ENCODE data around the gene WIPF2.

Gene WIPF2

DNA sequence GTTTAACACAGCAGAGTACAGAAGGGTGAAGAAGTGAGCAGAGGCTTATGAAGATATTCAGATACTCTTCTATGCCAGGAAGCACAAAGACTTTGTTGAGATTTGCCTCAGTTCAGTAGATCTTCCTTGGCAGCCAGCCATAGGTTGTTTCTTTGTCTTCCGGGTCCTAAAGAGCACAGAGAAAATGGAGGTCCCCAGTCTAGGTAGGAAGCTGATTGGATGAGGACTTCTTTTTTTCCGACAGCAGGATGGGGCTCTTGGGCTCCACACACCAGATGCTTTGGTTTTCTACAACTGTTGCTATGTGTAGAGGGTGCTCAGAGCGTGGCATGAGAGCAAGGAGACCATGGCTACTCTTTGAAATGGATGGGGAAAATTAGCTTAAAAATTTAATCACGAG is 60.3 kb downstream of the WIPF2 start:
- Histone ChIP-seq H3K9me3 (ENCODE audit: control insufficient read depth, low read length) (no peaks in the 10 kb centered on the region), H3K79me2 (no peaks in the 10 kb centered on the region), H3K4me3 (ENCODE audit: low read depth, low read length) (no peak overlapping the region), H3K36me3 (ENCODE audit: control insufficient read depth, insufficient read depth, low read length) (no peaks in the 10 kb centered on the region), H3K4me1 (no peaks in the 10 kb centered on the region), H3K9ac (no peak overlapping the region), H2AFZ (no peak overlapping the region), H3K27me3 (ENCODE audit: control insufficient read depth, insufficient read depth, low read length) (no peaks in the 10 kb centered on the region), H3K4me2 (ENCODE audit: low read length) (no peak overlapping the region), H3K27ac (no peak overlapping the region)
- TF ChIP-seq, protein P1, sequence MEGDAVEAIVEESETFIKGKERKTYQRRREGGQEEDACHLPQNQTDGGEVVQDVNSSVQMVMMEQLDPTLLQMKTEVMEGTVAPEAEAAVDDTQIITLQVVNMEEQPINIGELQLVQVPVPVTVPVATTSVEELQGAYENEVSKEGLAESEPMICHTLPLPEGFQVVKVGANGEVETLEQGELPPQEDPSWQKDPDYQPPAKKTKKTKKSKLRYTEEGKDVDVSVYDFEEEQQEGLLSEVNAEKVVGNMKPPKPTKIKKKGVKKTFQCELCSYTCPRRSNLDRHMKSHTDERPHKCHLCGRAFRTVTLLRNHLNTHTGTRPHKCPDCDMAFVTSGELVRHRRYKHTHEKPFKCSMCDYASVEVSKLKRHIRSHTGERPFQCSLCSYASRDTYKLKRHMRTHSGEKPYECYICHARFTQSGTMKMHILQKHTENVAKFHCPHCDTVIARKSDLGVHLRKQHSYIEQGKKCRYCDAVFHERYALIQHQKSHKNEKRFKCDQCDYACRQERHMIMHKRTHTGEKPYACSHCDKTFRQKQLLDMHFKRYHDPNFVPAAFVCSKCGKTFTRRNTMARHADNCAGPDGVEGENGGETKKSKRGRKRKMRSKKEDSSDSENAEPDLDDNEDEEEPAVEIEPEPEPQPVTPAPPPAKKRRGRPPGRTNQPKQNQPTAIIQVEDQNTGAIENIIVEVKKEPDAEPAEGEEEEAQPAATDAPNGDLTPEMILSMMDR (IDR thresholded peaks at IDR 0.05): no peak

DNA sequence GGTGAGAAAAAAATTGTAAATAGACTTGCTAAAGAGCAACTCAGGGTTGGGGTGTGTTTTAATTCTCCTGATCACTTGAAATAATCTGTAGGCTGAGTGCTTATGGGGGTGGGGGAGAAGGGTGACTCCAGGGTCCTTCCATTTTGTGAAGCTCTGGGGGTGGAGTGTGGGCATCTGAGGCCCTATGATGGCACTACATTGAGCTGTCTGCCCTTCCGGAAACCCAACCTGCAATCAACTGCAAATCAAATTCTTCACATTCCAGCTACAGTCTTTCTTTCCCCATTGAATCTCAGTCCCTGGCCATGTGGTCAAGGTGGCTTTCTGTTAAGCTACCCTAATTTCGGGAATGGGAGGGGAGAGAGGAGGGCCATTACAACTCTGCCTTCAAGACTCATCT is 62.6 kb downstream of the WIPF2 start:
- H3K4me2 ChIP-seq (ENCODE audit: low read length): no peak overlapping the region
- no peak overlapping the region for H3K27ac ChIP-seq
- TF ChIP-seq, protein P1 (IDR thresholded peaks at IDR 0.05): no peak
- H3K9me3 ChIP-seq (ENCODE audit: control insufficient read depth, low read length): no peaks in the 10 kb centered on the region
- H3K79me2 ChIP-seq: no peaks in the 10 kb centered on the region
- H3K4me1 ChIP-seq: no peaks in the 10 kb centered on the region
- H3K27me3 ChIP-seq (ENCODE audit: control insufficient read depth, insufficient read depth, low read length): no peaks in the 10 kb centered on the region
- no peak overlapping the region for H2AFZ ChIP-seq
- H3K4me3 ChIP-seq (ENCODE audit: low read depth, low read length): no peak overlapping the region
- no peak overlapping the region for H3K9ac ChIP-seq
- H3K36me3 ChIP-seq (ENCODE audit: control insufficient read depth, insufficient read depth, low read length): no peaks in the 10 kb centered on the region

DNA sequence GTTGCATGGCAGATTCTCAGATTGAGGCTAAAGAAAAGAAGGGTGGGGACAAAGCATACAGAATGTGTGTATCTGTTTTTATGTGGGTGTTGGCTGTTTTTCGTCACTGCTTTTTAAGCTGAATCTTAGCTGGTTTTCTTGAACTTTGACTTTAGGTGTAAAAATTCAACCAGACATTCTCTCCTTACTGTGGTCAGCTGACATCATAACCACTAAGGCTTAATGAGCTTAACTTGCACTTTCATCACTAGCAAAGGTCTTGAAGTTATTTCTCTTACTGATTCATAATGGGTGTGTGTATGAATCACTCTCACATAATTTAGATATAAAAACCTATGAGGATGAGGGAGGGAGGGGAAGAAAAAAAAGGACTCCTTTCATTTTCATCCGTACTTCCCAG is 64.6 kb downstream of the WIPF2 start:
- no peaks in the 10 kb centered on the region for H3K36me3 ChIP-seq (ENCODE audit: control insufficient read depth, insufficient read depth, low read length)
- no peak overlapping the region for H3K4me3 ChIP-seq (ENCODE audit: low read depth, low read length)
- no peak overlapping the region for H2AFZ ChIP-seq
- H3K79me2 ChIP-seq: no peaks in the 10 kb centered on the region
- TF ChIP-seq, protein P1 (IDR thresholded peaks at IDR 0.05): no peak
- H3K4me1 ChIP-seq: no peaks in the 10 kb centered on the region
- H3K27me3 ChIP-seq (ENCODE audit: control insufficient read depth, insufficient read depth, low read length): no peaks in the 10 kb centered on the region
- no peaks in the 10 kb centered on the region for H3K9me3 ChIP-seq (ENCODE audit: control insufficient read depth, low read length)
- no peak overlapping the region for H3K27ac ChIP-seq
- H3K9ac ChIP-seq: no peak overlapping the region
- H3K4me2 ChIP-seq (ENCODE audit: low read length): no peak overlapping the region

DNA sequence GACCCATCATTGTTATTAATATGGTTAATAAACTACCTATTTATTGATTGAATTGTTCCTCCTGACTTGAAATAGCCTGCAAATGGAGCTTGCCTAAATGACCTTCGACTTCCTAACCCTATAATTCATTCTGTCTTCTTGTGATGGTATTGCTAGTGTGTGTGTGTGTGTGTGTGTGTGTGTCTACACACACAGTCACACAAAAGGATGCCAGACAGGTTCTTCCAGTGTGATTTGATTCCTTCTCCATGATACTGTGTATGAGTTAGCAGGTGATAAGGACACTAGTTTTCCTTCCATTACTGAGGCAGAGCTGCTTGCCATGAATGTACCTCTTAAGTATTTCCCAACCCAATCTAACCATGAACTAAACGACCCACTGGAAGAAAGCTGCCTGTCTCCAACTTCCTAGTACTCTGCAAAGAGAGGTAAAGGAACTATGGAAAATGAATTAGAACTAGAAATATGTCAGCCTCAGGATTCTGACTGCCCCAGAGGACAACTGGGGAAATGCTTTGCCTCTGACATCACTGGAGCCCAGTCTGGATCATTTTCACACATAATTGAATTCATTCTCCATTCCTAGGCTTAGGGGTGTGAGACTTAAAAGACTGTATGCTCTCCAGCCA is 65.1 kb downstream of the WIPF2 start:
- Histone ChIP-seq H3K4me3 (ENCODE audit: low read depth, low read length) (no peak overlapping the region), H3K27ac (no peak overlapping the region), H3K4me1 (no peaks in the 10 kb centered on the region), H3K36me3 (ENCODE audit: control insufficient read depth, insufficient read depth, low read length) (no peaks in the 10 kb centered on the region), H3K4me2 (ENCODE audit: low read length) (no peak overlapping the region), H2AFZ (no peak overlapping the region), H3K27me3 (ENCODE audit: control insufficient read depth, insufficient read depth, low read length) (no peaks in the 10 kb centered on the region), H3K9ac (no peak overlapping the region), H3K79me2 (no peaks in the 10 kb centered on the region), H3K9me3 (ENCODE audit: control insufficient read depth, low read length) (no peaks in the 10 kb centered on the region)
- TF ChIP-seq, protein P1 (IDR thresholded peaks at IDR 0.05): no peak

DNA sequence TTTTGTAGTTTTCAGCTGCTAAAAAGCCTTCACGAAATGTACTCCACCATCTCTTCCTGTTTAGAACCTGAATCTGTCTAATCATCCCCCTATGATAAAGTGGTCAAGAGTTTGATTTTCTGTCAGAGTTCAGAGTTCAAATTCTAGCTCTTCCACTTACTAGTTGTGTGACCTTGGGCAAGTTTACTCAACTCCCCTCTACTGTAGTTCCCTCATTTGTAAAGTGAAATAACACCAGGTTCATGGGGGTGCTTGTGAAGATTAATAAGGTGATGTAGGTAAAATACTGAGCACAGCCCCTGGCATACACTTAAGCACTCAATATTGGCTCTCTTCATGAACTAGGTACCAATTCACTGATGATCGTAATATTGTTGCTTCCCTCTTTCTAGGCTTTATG is 67.4 kb downstream of the WIPF2 start:
- no peak overlapping the region for H3K4me3 ChIP-seq (ENCODE audit: low read depth, low read length)
- no peaks in the 10 kb centered on the region for H3K79me2 ChIP-seq
- H2AFZ ChIP-seq: no peak overlapping the region
- no peak overlapping the region for H3K4me2 ChIP-seq (ENCODE audit: low read length)
- no peaks in the 10 kb centered on the region for H3K36me3 ChIP-seq (ENCODE audit: control insufficient read depth, insufficient read depth, low read length)
- H3K4me1 ChIP-seq: peaks cover 3% of the 10 kb centered on the region
- no peak overlapping the region for H3K27ac ChIP-seq
- TF ChIP-seq, protein P1 (IDR thresholded peaks at IDR 0.05): no peak
- H3K9me3 ChIP-seq (ENCODE audit: control insufficient read depth, low read length): no peaks in the 10 kb centered on the region
- H3K27me3 ChIP-seq (ENCODE audit: control insufficient read depth, insufficient read depth, low read length): no peaks in the 10 kb centered on the region
- no peak overlapping the region for H3K9ac ChIP-seq

All from parathyroid adenoma (tissue), 2 donors.